H1 (cell line): ENCODE results near the gene ARHGAP42. TPM values are rescaled to one million over a fixed set of nuclear protein-coding genes. Genes with fewer than 3 reads are reported as not detected.

Experiments used
- JUND ChIP-seq: IDR thresholded peaks from 2 replicates; pipeline ENCODE4 v1.6.1; 2011; ENCODE audit warnings: mild to moderate bottlenecking, improper control_type of control experiment, low read length
- NANOG ChIP-seq: IDR thresholded peaks from 2 replicates; pipeline ENCODE4 v1.6.1; 2011; ENCODE audit warnings: low read length, low read depth, mild to moderate bottlenecking, inconsistent platforms; ENCODE audit not compliant: insufficient read depth, poor library complexity, severe bottlenecking
- TAF1 ChIP-seq: IDR thresholded peaks from 2 replicates; pipeline ENCODE4 v1.6.1; 2011; ENCODE audit warnings: mild to moderate bottlenecking, low read depth, low read length
- YY1 ChIP-seq: IDR thresholded peaks from 2 replicates; pipeline ENCODE4 v1.6.1; 2011; ENCODE audit warnings: low read depth, mild to moderate bottlenecking, low read length
- polyA plus RNA-seq, 7 experiments: library from polyadenylated mRNA; depleted of rRNA in 3 of 7; stranded (reverse) in 5 of 7; unstranded in 2 of 7; fragments of >200 nt in 5 of 7; fragments of 200-250 nt in 2 of 7; gene quantifications; 1 replicate in 5 of 7; 2 replicates in 1 of 7; 4 replicates in 1 of 7; pipeline versions ENCODE4 v1.2.1 to v1.2.3, GENCODE V29; 2011 to 2013; ENCODE audit warnings: missing spikeins in 2 of 7, mixed read lengths in 2 of 7
- total RNA-seq: library from RNA; stranded (reverse); fragmentation: NEBNext Ultra II Directional; extraction: Animal tissue kit (Norgen Biotek cat#: 25700); gene quantifications from 2 replicates; pipeline ENCODE4 v1.2.1, GENCODE V29; 2021

The ARHGAP42 gene
- total and polyA plus RNA-seq, 2 of the 8 experiments (the other 6 are each of a cell fraction or from before 2014, with no cell fraction given), result 22.2 to 33.5 TPM

GRCh38 chr11:100695911-100696310 is 8.8 kb downstream of the ARHGAP42 start (continued):
- TF ChIP-seq NANOG, result no peak
- no peak for TF ChIP-seq YY1
- TF ChIP-seq TAF1, result no peak
- TF ChIP-seq JUND, result no peak
